Activated B cell treated with CpG ODN at 0.5 μM for 24 hours (primary cell): ENCODE results near the gene NPSR1. TPM values are rescaled to one million over a fixed set of nuclear protein-coding genes. Genes with fewer than 3 reads are reported as not detected.

Experiments
- ATAC-seq: fragments of 200-7000 bp; cut with Tn5 transposase; one replicate; pipeline ENCODE4 v1.10.0; 2021; ENCODE audit warnings: low read depth, mild to moderate bottlenecking, moderate library complexity
- CTCF ChIA-PET: fragments of 350-600 bp; sonication (Branson Sonifier 250); formaldehyde crosslinking; loops from one replicate; lab custom pipeline; 2021; ENCODE audit warnings: antibody characterized with exemption; lab: Charles Lee
- POLR2A ChIA-PET: fragments of 350-600 bp; sonication (Branson Sonifier 250); formaldehyde crosslinking; loops from one replicate; lab custom pipeline; 2021; ENCODE audit warnings: antibody characterized with exemption; lab: Charles Lee
- DNase-seq: peaks from one replicate; pipeline ENCODE4 v3.0.0; 2022
- H3K27ac Mint-ChIP-seq: one replicate; pipeline ENCODE4 v1.8.0; 2020; ENCODE audit warnings: mixed read lengths
- H3K27me3 Mint-ChIP-seq: one replicate; pipeline ENCODE4 v1.8.0; 2021; ENCODE audit warnings: mixed read lengths
- H3K36me3 Mint-ChIP-seq: one replicate; pipeline ENCODE4 v1.8.0; 2021; ENCODE audit warnings: low read depth, mixed read lengths
- H3K4me1 Mint-ChIP-seq: one replicate; pipeline ENCODE4 v1.8.0; 2021; ENCODE audit warnings: mixed read lengths
- H3K4me3 Mint-ChIP-seq: one replicate; pipeline ENCODE4 v1.8.0; 2020; ENCODE audit warnings: mild to moderate bottlenecking, mixed read lengths
- H3K9me3 Mint-ChIP-seq: one replicate; pipeline ENCODE4 v1.8.0; 2020; ENCODE audit warnings: mixed read lengths
- CTCF ChIP-seq: fragments of 200-600 bp; IDR thresholded peaks from one replicate; pipeline ENCODE4 v1.8.0; 2022; ENCODE audit warnings: antibody characterized with exemption, mild to moderate bottlenecking
- intact Hi-C: fragments of 100-400 bp; cut with micrococcal nuclease; formaldehyde crosslinking; loops from one replicate; pipeline ENCODE4 v1.15.1; 2024
- total RNA-seq: library from RNA; stranded (reverse); gene quantifications from 2 replicates; pipeline ENCODE4 v1.2.3, GENCODE V29; 2022

The NPSR1 gene
- total RNA-seq, 1 donor from 2014 or later: not detected

- no peak for TF ChIP-seq CTCF
- intact Hi-C loops: no loop called here
- no peaks in the 10 kb centered on the region for H3K27me3 Mint-ChIP-seq
- no peaks in the 10 kb centered on the region for H3K4me1 Mint-ChIP-seq
- CTCF ChIA-PET: no interaction called here
- H3K27ac Mint-ChIP-seq: no peak overlapping the region
- no peaks in the 10 kb centered on the region for H3K36me3 Mint-ChIP-seq
- no peak for DNase-seq
- POLR2A ChIA-PET: no interaction called here
- H3K4me3 Mint-ChIP-seq: no peak overlapping the region
- no peak for ATAC-seq
- peaks cover 6% of the 10 kb centered on the region for H3K9me3 Mint-ChIP-seq
These were observed 82.8 kb downstream of the NPSR1 start for GRCh38 chr7:34740840-34741239.

- H3K36me3 Mint-ChIP-seq: no peaks in the 10 kb centered on the region
- POLR2A ChIA-PET: interaction anchor here (0.7 kb wide), 1 partner anchor 570 kb away, joined by 6 read pairs; no protein-coding TSS in a partner anchor
- H3K9me3 Mint-ChIP-seq: peaks cover 6% of the 10 kb centered on the region
- no peak for DNase-seq
- intact Hi-C loops: no loop called here
- no peak for TF ChIP-seq CTCF
- H3K27ac Mint-ChIP-seq: no peak overlapping the region
- H3K4me1 Mint-ChIP-seq: no peaks in the 10 kb centered on the region
- CTCF ChIA-PET: no interaction called here
- no peak overlapping the region for H3K4me3 Mint-ChIP-seq
- ATAC-seq: no peak
- no peaks in the 10 kb centered on the region for H3K27me3 Mint-ChIP-seq
These were observed 89.3 kb downstream of the NPSR1 start for GRCh38 chr7:34747176-34747781.

- H3K36me3 Mint-ChIP-seq: no peaks in the 10 kb centered on the region
- H3K4me3 Mint-ChIP-seq: no peak overlapping the region
- no peak overlapping the region for H3K27ac Mint-ChIP-seq
- no peak for DNase-seq
- ChIA-PET POLR2A (no interaction called here), CTCF (no interaction called here)
- H3K9me3 Mint-ChIP-seq: peaks cover under 1% of the 10 kb centered on the region
- intact Hi-C loops: no loop called here
- H3K27me3 Mint-ChIP-seq: no peaks in the 10 kb centered on the region
- ATAC-seq: no peak
- TF ChIP-seq CTCF: no peak
- H3K4me1 Mint-ChIP-seq: no peaks in the 10 kb centered on the region
These were observed 90.1 kb downstream of the NPSR1 start for GRCh38 chr7:34747867-34748727.

GRCh38 chr7:34748728-34749089 is 90.7 kb downstream of the NPSR1 start:
- Mint-ChIP-seq H3K4me3 (no peak overlapping the region), H3K36me3 (no peaks in the 10 kb centered on the region), H3K27me3 (no peaks in the 10 kb centered on the region), H3K4me1 (no peaks in the 10 kb centered on the region), H3K27ac (no peak overlapping the region), H3K9me3 (no peaks in the 10 kb centered on the region)
- DNase-seq: no peak
- ATAC-seq: no peak
- no peak for TF ChIP-seq CTCF
- intact Hi-C loops: no loop called here
- CTCF ChIA-PET: no interaction called here
- POLR2A ChIA-PET: no interaction called here

- no peak for DNase-seq
- Mint-ChIP-seq H3K9me3 (no peaks in the 10 kb centered on the region), H3K4me3 (no peak overlapping the region), H3K36me3 (no peaks in the 10 kb centered on the region), H3K4me1 (no peaks in the 10 kb centered on the region), H3K27me3 (no peaks in the 10 kb centered on the region), H3K27ac (no peak overlapping the region)
- POLR2A ChIA-PET: no interaction called here
- intact Hi-C loops: no loop called here
- ATAC-seq: no peak
- CTCF ChIA-PET: no interaction called here
- no peak for TF ChIP-seq CTCF
These were observed 91.4 kb downstream of the NPSR1 start for GRCh38 chr7:34749446-34749845.
